ENCODE measurements around the gene MYO7A.

Gene MYO7A

GRCh38 chr11:77083566-77084245 is 44.3 kb upstream of the MYO7A start:
- no peak overlapping the region for H3K4me3 ChIP-seq (ENCODE audit: low read depth, low read length)
- TF ChIP-seq CTCF (IDR thresholded peaks at IDR 0.05; ENCODE audit: insufficient read depth, low read depth, low read length, missing control alignments) = no peak
- DNase-seq (ENCODE audit: low read depth) = no peak

- no peak overlapping the region for H3K4me3 ChIP-seq (ENCODE audit: low read depth, low read length)
- DNase-seq (ENCODE audit: low read depth) = no peak
- TF ChIP-seq CTCF (IDR thresholded peaks at IDR 0.05; ENCODE audit: insufficient read depth, low read depth, low read length, missing control alignments) = no peak
Measured at GRCh38 chr11:77084581-77085191, 43.4 kb upstream of the MYO7A start.

GRCh38 chr11:77085652-77086051 is 42.4 kb upstream of the MYO7A start:
- TF ChIP-seq CTCF (IDR thresholded peaks at IDR 0.05; ENCODE audit: insufficient read depth, low read depth, low read length, missing control alignments) = no peak
- DNase-seq (ENCODE audit: low read depth) = no peak
- no peak overlapping the region for H3K4me3 ChIP-seq (ENCODE audit: low read depth, low read length)

- H3K4me3 ChIP-seq (ENCODE audit: low read depth, low read length) = no peak overlapping the region
- no peak for DNase-seq (ENCODE audit: low read depth)
- no peak for TF ChIP-seq CTCF (IDR thresholded peaks at IDR 0.05; ENCODE audit: insufficient read depth, low read depth, low read length, missing control alignments)
Measured at GRCh38 chr11:77086521-77087472, 41.2 kb upstream of the MYO7A start.

- H3K4me3 ChIP-seq (ENCODE audit: low read depth, low read length) = no peak overlapping the region
- TF ChIP-seq CTCF (IDR thresholded peaks at IDR 0.05; ENCODE audit: insufficient read depth, low read depth, low read length, missing control alignments) = no peak
- DNase-seq (ENCODE audit: low read depth) = no peak
Measured at GRCh38 chr11:77087723-77088225, 40.3 kb upstream of the MYO7A start.

- TF ChIP-seq CTCF (IDR thresholded peaks at IDR 0.05; ENCODE audit: insufficient read depth, low read depth, low read length, missing control alignments) = no peak
- no peak for DNase-seq (ENCODE audit: low read depth)
- no peak overlapping the region for H3K4me3 ChIP-seq (ENCODE audit: low read depth, low read length)
Measured at GRCh38 chr11:77088236-77089003, 39.6 kb upstream of the MYO7A start.
